ENCODE data around the gene SUSD6. TPM values are rescaled to one million over a fixed set of nuclear protein-coding genes. Genes with fewer than 3 reads are reported as not detected.

SUSD6 gene
- polyA plus RNA-seq, 1 of the 3 experiments (the other 2 are of a cell fraction), result 8.5 TPM

DNA sequence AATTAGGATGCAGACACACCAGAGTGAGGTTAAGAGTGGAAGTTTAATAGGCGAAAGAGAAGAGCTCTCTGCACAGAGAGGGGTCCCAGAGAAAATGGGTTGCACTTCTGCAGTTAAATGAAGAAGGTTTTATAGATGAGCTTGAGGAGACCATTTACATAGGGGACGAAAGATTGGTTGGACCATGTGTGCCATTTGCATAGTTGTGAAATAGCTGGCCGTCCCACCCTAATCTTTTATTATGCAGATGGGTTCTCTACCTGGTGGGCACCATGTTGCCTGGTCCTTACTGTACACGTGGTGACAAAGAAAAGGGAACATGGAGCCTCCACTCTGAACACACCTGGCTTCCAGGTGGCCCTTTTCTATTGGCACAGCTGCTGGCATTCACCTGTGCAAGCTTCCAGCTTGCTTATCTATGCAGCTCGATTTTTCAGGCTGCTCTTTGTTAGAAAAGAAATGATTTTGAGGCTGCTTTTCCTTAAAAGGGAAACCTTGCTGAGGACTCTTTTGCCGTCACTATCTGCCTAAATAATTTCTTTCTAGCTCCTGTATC lies 88.4 kb downstream of the SUSD6 start:
- Histone ChIP-seq H3K4me1 (ENCODE audit: control insufficient read depth in 1 of 2, insufficient read depth in 2 of 2, low read depth in 1 of 2, low read length in 1 of 2) (peaks cover 9 to 48% of the 10 kb centered on the region in 2 experiments; a peak in 3 of 4 replicates), H3K27me3 (ENCODE audit: insufficient read depth) (no peaks in the 10 kb centered on the region), H2AFZ (ENCODE audit: low read depth) (no peak overlapping the region), H3K4me2 (no peak overlapping the region), H3K79me2 (ENCODE audit: insufficient read depth) (no peaks in the 10 kb centered on the region), H3K36me3 (replicated peaks in 1 of 2; ENCODE audit: control insufficient read depth in 1 of 2, insufficient read depth in 2 of 2, low read length in 1 of 2) (peaks cover 0 to 3% of the 10 kb centered on the region in 2 experiments), H3K9ac (no peak overlapping the region), H4K20me1 (ENCODE audit: insufficient read depth) (no peaks in the 10 kb centered on the region), H3F3A (replicated peaks; ENCODE audit: insufficient read depth) (no peaks in the 10 kb centered on the region), H3K9me2 (no peaks in the 10 kb centered on the region), H3K27ac (ENCODE audit: low read depth in 2 of 2, low read length in 1 of 2) (no peak overlapping the region), H3K9me3 (no peaks in the 10 kb centered on the region), H3K4me3 (ENCODE audit: low read depth in 2 of 2, low read length in 1 of 2) (no peak overlapping the region)
- TF ChIP-seq EZH2phosphoT487 (IDR thresholded peaks at IDR 0.05; ENCODE audit: borderline replicate concordance, low read depth) (no peak), NFIC (IDR thresholded peaks at IDR 0.05; ENCODE audit: borderline replicate concordance) (no peak), FOXM1 (IDR thresholded peaks at IDR 0.05; ENCODE audit: low read depth) (no peak), POLR2AphosphoS5 (IDR thresholded peaks at IDR 0.05; ENCODE audit: low read depth, low read length) (no peak), GABPA (IDR thresholded peaks at IDR 0.05; ENCODE audit: low read depth) (no peak), RAD21 (IDR thresholded peaks at IDR 0.05; ENCODE audit: low read length) (no peak), ELF1 (IDR thresholded peaks at IDR 0.05) (no peak), YY1 (IDR thresholded peaks at IDR 0.05; ENCODE audit: low read depth) (no peak), EP300 (IDR thresholded peaks at IDR 0.05; ENCODE audit: borderline replicate concordance in 1 of 2, low read depth in 1 of 2, low read length in 1 of 2) (no peak), FOSL2 (IDR thresholded peaks at IDR 0.05; ENCODE audit: borderline replicate concordance, low read depth) (no peak), SMC3 (IDR thresholded peaks at IDR 0.05; ENCODE audit: low read depth, low read length) (no peak), SIN3A (IDR thresholded peaks at IDR 0.05; ENCODE audit: borderline replicate concordance, low read depth, low read length) (no peak), FOXJ3 (CRISPR knock-in tag; IDR thresholded peaks at IDR 0.05) (no peak), GATA2 (CRISPR knock-in tag; IDR thresholded peaks at IDR 0.05) (no peak)
- TF ChIP-seq, protein P1, sequence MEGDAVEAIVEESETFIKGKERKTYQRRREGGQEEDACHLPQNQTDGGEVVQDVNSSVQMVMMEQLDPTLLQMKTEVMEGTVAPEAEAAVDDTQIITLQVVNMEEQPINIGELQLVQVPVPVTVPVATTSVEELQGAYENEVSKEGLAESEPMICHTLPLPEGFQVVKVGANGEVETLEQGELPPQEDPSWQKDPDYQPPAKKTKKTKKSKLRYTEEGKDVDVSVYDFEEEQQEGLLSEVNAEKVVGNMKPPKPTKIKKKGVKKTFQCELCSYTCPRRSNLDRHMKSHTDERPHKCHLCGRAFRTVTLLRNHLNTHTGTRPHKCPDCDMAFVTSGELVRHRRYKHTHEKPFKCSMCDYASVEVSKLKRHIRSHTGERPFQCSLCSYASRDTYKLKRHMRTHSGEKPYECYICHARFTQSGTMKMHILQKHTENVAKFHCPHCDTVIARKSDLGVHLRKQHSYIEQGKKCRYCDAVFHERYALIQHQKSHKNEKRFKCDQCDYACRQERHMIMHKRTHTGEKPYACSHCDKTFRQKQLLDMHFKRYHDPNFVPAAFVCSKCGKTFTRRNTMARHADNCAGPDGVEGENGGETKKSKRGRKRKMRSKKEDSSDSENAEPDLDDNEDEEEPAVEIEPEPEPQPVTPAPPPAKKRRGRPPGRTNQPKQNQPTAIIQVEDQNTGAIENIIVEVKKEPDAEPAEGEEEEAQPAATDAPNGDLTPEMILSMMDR (IDR thresholded peaks at IDR 0.05), result no peak
- TF ChIP-seq, protein P2, sequence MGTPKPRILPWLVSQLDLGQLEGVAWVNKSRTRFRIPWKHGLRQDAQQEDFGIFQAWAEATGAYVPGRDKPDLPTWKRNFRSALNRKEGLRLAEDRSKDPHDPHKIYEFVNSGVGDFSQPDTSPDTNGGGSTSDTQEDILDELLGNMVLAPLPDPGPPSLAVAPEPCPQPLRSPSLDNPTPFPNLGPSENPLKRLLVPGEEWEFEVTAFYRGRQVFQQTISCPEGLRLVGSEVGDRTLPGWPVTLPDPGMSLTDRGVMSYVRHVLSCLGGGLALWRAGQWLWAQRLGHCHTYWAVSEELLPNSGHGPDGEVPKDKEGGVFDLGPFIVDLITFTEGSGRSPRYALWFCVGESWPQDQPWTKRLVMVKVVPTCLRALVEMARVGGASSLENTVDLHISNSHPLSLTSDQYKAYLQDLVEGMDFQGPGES (IDR thresholded peaks at IDR 0.05; ENCODE audit: low read depth, low read length), result no peak
- TF ChIP-seq, protein P3, sequence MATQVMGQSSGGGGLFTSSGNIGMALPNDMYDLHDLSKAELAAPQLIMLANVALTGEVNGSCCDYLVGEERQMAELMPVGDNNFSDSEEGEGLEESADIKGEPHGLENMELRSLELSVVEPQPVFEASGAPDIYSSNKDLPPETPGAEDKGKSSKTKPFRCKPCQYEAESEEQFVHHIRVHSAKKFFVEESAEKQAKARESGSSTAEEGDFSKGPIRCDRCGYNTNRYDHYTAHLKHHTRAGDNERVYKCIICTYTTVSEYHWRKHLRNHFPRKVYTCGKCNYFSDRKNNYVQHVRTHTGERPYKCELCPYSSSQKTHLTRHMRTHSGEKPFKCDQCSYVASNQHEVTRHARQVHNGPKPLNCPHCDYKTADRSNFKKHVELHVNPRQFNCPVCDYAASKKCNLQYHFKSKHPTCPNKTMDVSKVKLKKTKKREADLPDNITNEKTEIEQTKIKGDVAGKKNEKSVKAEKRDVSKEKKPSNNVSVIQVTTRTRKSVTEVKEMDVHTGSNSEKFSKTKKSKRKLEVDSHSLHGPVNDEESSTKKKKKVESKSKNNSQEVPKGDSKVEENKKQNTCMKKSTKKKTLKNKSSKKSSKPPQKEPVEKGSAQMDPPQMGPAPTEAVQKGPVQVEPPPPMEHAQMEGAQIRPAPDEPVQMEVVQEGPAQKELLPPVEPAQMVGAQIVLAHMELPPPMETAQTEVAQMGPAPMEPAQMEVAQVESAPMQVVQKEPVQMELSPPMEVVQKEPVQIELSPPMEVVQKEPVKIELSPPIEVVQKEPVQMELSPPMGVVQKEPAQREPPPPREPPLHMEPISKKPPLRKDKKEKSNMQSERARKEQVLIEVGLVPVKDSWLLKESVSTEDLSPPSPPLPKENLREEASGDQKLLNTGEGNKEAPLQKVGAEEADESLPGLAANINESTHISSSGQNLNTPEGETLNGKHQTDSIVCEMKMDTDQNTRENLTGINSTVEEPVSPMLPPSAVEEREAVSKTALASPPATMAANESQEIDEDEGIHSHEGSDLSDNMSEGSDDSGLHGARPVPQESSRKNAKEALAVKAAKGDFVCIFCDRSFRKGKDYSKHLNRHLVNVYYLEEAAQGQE (IDR thresholded peaks at IDR 0.05; ENCODE audit: low read depth, low read length), result no peak
- TF ChIP-seq, protein P4, sequence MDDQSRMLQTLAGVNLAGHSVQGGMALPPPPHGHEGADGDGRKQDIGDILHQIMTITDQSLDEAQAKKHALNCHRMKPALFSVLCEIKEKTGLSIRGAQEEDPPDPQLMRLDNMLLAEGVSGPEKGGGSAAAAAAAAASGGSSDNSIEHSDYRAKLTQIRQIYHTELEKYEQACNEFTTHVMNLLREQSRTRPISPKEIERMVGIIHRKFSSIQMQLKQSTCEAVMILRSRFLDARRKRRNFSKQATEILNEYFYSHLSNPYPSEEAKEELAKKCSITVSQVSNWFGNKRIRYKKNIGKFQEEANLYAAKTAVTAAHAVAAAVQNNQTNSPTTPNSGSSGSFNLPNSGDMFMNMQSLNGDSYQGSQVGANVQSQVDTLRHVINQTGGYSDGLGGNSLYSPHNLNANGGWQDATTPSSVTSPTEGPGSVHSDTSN (IDR thresholded peaks at IDR 0.05), result no peak
- TF ChIP-seq, protein P5, sequence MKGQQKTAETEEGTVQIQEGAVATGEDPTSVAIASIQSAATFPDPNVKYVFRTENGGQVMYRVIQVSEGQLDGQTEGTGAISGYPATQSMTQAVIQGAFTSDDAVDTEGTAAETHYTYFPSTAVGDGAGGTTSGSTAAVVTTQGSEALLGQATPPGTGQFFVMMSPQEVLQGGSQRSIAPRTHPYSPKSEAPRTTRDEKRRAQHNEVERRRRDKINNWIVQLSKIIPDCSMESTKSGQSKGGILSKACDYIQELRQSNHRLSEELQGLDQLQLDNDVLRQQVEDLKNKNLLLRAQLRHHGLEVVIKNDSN (IDR thresholded peaks at IDR 0.05; ENCODE audit: borderline replicate concordance, low read depth), result no peak
- TF ChIP-seq, protein P6, sequence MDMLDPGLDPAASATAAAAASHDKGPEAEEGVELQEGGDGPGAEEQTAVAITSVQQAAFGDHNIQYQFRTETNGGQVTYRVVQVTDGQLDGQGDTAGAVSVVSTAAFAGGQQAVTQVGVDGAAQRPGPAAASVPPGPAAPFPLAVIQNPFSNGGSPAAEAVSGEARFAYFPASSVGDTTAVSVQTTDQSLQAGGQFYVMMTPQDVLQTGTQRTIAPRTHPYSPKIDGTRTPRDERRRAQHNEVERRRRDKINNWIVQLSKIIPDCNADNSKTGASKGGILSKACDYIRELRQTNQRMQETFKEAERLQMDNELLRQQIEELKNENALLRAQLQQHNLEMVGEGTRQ (IDR thresholded peaks at IDR 0.05; ENCODE audit: borderline replicate concordance, low read depth, low read length), result no peak
- ChIA-PET POLR2A (no interaction called here), CTCF (interaction anchor here (0.7 to 2.5 kb wide), 5 partner anchors 9 to 115 kb away, joined by 3 to 11 read pairs (median 4); partner anchors contain the start of gene SUSD6)
- WGBS (ENCODE audit: low lambda C conversion rate), result 71% methylated on average over 6 of the region's 6 CpGs
- no peak for DNase-seq
